Right forelimb (tissue), 1 donor: ENCODE results near the gene C1orf21.

Experiments used
- DNase-seq: peaks from one replicate; pipeline ENCODE4 v3.0.0-alpha.2; 2018

The C1orf21 gene

DNA sequence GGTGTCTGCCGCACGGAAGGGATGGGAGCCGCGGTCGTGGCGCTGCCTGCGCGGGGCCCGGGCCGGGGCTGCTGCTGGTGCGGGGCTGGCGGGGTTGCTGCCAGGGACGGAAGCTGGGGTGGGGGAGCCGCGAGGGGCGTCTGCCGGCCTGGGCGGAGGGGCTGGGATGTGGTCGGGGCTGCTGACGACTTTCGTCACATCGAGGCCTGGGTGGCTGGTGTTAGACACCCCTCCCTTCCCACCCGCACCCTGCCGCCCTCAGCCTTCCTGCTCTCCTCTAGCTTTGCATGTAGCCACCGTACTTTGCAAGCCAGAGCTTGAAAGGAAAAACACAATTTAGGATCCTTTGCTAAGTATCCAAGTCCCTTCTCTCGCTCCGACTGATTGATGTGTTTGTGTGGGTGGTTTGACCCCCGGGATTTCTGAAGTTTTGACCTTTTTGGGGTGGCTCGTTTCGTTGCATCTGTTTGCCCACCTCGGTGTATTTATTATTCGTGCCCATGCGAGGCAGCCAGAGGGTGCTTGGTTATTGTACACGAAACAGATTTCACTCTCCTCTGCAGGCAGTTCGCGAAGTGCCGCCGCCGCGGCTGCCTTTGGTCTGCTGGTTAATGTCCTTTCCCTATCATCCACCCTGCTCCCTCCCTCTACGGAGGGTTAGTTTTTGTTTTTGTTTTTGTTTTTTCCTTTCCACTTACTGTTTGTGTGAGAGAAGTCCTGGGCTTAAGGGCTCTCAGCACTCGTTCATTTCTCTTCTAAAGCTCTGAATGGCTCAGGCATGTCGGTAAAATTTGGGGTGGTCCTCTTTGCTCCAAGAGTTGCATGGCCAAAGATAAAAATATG is 868 bp downstream of the C1orf21 start:
- DNase-seq: peak; percentile 73

- no peak for DNase-seq
Observed at GRCh38 chr1:184388319-184388889, 1.6 kb downstream of the C1orf21 start.

- no peak for DNase-seq
Observed at GRCh38 chr1:184388971-184389370, 2.1 kb downstream of the C1orf21 start.

DNA sequence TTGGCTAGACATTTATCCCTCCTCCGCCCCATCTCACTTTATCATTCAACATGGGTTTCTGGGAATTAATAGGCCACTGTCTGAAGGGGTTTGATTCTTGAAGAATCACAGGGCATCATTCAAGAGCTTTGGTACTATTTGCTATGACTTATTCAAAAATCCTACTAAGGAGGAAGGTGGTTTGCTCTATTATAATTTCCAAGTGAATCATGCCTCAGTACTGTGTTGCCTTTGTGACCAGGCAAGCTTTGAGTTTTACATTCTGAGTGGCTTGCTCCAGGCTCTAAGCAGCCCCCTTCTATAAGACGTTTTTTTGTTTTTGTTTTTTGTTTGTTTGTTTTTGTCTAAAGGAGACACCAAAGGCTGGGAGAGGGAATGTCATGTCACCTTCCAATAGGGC is 2.6 kb downstream of the C1orf21 start:
- DNase-seq: no peak

GRCh38 chr1:184390889-184391288 is 4.1 kb downstream of the C1orf21 start:
- DNase-seq: no peak

DNA sequence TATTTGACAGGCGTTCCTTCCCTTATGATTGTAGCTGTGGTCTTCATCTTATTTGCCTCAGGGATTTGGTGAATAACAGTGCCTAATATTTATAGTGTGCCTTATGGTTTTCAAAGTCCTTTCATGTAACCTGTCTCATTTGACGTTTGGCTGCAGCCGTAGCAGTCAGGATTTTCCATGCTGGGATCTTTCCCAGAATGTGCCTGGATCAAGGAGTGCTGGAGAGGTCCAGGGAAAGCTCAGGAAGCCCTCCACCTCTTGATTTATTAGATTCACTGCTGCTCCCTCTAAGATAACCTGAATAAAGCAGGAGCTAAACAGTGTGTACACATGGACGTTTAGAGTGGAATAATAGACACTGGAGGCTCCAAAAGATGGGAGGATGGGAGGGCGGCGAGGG is 5.2 kb downstream of the C1orf21 start:
- no peak for DNase-seq

- no peak for DNase-seq
Observed at GRCh38 chr1:184392779-184393522, 6.1 kb downstream of the C1orf21 start.

DNA sequence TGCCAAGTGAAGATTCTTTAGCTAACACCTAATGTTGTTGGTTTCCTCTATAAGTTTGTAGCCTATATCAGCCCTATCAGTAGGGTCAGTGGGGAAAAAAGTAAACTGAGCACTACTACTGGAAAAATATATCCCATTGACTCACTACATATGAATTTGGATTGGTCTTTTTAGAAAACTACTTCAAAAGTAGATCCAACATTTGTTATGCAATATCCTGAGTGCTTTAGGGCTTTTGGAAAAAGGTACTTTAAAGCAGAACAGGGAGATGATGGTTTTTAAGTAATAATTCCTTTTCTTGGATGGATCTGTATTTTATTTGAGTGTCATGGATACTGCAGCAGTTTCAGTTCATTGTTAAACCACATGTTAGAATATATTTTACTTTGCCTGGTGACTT is 7.1 kb downstream of the C1orf21 start:
- no peak for DNase-seq

GRCh38 chr1:184395370-184395769 is 8.5 kb downstream of the C1orf21 start:
- DNase-seq: no peak

GRCh38 chr1:184395937-184396480 is 9.2 kb downstream of the C1orf21 start:
- no peak for DNase-seq

GRCh38 chr1:184399192-184399847 is 12.5 kb downstream of the C1orf21 start:
- no peak for DNase-seq

DNA sequence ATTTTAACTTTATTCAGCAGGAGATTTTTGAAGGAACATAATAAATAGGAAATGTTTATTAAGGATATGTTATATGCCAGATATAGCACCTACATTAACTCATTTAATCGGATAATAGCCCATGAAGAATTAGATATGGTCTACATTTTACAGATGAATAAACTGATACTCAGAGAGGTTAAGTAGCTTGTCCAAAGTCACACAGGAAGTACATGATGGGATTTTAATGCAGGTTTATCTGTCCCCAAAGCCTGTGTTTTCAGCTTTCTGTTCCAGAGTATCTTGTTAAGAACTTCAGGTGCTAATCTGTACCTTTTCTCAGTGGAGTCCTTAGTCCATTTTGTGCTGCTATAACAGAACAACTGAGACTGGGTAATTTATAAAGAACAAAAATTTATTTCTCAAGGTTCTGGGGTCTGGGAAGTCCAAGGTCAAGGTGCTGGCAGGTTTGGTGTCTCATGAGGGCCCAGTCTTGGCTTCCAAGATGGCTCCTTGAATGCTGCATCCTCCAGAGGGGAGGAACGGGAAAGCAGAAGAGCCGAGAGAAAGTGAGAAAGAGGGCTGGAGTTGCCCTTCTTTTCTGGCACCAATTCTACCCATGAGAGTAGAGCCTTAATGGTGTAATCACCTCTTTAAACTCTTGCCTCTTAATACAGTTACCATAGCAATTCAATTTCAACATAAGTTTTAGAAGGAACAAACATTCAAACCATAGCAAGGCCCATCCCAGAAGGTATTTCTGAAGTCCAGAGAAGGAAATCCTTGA is 17.3 kb downstream of the C1orf21 start:
- DNase-seq: no peak

DNA sequence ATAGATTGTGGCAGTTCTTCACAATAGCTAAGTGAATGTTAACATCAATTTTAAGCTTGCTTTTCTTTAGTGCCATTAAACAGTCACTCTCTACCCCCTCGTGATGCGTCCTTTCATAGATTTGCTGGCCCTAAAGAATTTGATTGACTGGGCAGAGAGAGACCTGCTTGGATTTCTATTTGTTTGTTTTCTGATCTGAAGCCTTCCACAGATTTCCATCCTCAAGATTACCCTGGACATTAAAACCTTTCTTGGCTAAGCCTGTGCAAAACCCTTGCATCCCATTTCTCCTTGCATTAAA is 17.8 kb downstream of the C1orf21 start:
- no peak for DNase-seq

- DNase-seq: no peak
Observed at GRCh38 chr1:184405094-184405800, 18.4 kb downstream of the C1orf21 start.

- DNase-seq: no peak
Observed at GRCh38 chr1:184405801-184406142, 18.9 kb downstream of the C1orf21 start.

GRCh38 chr1:184406479-184406878 is 19.6 kb downstream of the C1orf21 start:
- DNase-seq: no peak

DNA sequence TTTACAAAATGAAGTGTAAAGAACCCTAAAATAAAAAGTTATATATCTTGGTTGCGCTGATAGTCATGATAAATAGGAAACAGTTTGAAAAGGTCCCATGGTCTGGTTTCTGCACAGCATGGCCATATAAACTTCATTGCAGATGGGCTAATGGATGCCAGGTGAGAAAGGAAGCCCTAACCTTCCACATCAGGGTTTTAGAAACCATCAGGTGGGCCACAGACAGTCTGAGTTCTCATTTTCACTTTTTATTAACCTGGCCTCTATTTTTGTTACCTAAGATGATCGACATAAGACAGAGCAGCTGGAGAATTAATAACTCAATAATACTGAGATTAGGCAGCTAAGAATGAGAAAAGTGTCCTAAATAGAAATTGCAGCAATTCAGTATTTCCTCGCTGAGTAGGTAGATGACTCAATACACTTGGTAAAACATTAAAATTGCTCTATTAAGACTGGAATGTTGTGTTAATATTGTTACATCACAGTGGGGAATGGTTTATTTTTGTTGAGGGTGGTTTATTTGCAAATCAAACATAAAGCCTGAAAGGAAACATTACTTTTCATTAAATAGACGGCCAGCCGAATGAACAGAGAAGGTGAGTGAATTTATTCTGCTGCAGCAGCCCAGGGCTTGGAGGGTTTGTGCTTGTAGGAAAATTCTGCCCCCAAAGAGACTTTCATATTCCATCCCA is 21.1 kb downstream of the C1orf21 start:
- no peak for DNase-seq

GRCh38 chr1:184408580-184408979 is 21.8 kb downstream of the C1orf21 start:
- DNase-seq: no peak

DNA sequence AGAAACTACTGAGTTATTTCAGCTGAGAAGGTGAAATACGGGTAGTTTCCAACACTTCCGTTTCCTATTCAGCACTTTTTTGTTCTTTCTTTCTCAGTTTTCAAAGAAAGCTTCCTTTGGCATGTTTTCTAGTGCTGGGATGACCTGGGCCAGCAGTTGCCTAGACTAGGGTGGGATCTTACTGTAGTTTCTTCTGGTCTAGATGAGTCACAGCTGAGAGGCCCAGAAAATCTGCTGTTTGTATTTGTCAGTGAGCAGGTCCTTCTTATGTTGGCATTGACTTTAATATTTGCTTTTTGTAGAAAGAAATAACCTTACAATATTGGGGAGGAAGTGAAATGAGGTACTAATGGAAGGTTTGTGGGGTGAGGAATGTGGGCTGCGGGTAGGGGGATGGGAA is 22.2 kb downstream of the C1orf21 start:
- no peak for DNase-seq

DNA sequence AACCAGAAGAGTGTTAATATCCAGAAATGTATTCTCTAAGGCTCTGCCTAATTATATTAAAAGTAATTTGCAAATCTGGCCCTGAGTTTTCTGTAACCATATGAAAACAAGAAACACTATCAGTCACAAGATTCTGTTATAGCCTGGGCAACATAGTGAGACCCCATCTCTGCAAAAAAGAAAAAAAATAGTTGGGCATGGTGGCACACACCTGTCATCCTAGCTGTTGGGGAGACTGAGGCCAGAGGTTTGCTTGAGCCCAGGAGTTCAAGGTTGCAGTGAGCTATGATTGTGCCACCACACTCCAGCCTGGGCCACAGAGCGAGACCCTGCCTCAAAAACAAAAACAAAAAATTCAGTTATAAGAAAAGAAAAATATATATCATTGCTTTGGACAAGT is 25.6 kb downstream of the C1orf21 start:
- no peak for DNase-seq

GRCh38 chr1:184416481-184416880 is 29.7 kb downstream of the C1orf21 start:
- no peak for DNase-seq
